LNCAP (cell line): ENCODE data around the gene C16orf90.

Source experiments
- TF ChIP-seq, protein P1 (sequence below): fragments of 450-650 bp; IDR thresholded peaks from 2 replicates; pipeline ENCODE4 v1.5.1; 2017; ENCODE audit warnings: mild to moderate bottlenecking

Gene C16orf90

DNA sequence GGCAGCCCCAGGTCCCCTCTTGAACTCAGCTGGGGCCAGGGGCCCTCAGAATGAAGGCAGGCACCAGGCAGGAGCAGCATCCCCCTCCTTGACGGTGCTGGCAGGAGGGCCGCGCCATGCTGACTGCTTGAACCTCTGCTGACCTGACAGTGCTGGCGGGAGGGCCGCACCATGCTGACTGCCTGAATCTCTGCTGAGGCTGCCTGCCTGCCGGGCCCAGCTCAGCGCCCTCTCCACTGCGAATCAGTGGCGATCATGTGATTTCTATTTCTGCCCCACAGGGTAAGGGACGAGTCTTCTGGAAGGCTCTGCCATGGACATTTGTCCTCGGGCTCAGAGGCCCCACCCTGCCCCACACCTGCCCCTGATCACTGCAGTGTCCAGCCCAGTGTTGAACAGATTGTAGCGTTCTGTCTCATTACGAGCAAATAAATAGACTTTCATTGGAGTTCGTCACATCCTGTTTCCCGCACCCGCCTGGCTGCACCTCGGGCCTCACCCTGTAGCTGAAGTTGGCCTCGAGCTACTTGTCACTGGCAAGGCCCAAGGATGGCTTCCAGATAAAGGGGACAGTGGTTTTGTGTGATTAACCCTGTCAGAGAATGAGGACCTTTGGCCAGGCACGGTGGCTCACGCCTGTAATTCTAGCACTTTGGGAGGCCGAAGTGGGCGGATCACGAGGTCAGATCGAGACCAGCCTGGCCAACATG is 8.6 kb downstream of the C16orf90 start:
- TF ChIP-seq, protein P1, sequence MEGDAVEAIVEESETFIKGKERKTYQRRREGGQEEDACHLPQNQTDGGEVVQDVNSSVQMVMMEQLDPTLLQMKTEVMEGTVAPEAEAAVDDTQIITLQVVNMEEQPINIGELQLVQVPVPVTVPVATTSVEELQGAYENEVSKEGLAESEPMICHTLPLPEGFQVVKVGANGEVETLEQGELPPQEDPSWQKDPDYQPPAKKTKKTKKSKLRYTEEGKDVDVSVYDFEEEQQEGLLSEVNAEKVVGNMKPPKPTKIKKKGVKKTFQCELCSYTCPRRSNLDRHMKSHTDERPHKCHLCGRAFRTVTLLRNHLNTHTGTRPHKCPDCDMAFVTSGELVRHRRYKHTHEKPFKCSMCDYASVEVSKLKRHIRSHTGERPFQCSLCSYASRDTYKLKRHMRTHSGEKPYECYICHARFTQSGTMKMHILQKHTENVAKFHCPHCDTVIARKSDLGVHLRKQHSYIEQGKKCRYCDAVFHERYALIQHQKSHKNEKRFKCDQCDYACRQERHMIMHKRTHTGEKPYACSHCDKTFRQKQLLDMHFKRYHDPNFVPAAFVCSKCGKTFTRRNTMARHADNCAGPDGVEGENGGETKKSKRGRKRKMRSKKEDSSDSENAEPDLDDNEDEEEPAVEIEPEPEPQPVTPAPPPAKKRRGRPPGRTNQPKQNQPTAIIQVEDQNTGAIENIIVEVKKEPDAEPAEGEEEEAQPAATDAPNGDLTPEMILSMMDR = no peak

DNA sequence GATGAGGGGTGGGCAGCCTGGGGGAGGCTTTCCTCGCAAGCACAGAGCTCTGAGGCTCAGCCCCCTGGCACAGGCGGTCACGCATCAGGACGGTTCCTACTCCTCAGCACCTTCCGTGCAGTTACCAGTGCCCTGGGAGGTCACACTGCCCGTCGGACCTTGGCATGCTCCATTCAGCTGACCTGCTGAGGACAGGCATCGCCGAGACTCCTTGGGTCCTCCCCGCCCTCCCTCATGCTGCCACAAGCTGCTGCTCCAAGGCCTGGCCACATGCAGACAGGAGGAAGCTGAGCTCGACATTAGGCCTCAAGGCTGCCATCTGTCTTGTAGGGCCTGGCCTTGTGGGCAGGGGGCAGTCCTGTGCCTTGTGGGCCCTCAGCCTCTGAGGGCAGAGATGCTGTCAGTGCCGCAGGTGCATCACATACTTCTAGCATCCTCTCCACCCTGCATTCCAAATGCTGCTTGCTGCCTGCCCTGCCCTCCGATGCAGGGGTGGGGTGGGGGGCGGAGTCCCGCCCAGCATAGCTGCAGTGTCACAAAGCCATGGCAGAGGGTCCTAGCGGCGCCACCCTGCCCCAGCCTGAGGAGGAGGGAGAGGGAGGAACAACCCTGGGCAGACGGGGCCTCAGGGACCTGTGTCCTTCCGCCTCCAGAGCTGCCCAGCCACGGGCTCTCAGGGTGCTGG is 9.3 kb downstream of the C16orf90 start:
- TF ChIP-seq, protein P1 = no peak

DNA sequence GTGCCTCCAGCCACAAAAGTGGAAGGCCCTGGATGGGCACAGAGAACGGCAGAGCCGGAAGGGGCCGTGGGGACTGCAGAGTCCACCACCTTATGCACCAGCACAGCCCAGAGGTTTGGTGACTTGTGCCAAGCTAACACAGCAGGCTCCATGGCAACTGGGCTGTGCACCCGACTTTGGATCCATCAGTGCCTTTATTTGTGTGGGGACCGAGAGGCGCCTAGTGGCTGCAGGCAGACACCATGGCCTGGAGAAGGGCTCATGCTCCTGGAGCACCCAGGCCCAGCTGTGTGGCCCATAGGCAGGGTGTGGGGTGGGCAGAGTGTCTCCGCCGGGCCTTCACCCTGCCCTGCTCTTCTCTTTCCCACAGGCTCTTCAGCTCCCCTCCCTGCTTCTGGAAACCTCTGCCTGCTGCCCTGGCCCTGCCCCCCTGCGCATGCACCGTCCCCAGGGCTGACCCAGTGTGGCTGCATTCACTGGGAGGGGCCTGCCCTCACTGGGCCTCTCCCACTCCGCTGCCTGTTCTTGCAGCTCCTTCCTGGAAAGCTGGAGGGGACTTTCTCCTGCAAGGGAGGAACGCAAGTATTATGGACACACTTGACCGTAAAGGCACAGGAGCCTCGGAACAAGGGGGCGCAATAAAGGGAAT is 10.1 kb downstream of the C16orf90 start:
- TF ChIP-seq, protein P1 = no peak

DNA sequence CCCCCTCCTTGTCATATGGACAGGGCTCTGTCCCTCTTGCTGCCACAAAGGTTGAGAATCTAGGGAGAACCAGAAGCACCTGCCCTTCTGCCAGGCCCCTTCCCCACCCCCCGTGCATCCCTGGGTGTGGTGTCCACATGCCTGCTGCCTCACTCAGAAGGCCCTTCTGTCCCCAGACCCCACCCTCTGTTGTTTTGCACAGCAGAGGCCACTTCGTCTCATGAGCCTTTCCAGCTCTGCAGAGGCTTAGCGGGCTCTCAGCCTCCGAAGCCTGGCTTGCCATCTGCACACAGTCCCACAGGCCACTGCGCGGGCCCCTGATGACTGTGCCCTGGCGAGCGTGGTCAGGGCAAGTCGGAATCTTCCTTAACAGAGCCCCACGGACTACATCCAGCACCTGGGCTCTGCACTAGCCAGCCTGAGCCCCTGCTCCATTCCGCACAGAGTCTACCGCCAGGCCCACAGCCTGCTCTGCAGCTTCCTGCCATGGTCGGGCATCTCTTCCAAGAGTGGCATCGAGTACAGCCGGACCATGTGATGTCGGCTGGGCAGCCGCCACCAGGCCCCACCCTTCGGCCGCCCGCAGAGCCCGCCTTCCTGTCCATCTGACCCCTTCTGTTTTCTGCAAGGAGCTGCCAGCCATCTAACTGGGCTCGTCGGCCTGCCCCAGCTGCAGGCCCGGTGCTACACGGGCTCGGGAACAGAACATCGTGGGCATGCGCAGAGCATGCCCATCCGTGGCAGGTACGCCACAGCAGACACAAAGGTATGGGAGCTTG is 10.8 kb downstream of the C16orf90 start:
- TF ChIP-seq, protein P1 = no peak

DNA sequence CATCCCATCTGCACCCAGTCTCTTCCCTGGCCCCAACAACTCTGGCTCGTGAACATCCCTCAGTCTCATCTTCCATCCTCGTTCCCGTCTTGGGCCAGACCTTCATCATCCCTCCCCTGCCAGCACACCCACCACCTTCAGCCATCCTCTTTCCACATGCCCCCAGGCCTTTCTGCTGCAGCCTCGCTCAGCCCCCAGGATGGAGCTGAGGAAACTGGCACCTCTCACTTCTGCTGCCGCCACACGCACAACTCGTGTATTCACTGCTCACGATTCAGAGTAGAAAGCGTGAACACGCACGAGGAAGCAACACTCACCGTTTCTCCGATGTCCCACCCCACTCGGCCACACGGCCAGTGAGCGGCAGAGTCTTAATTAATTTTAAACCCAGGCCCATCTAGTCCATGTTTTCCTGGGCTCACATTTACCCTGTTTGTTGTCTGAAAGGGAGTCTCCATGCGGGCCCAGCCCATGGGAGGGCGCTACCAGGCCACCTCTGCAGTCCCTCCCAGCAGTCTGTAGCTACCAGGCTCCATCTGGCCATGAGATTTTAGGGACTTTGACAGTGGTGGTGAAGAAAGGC is 12.5 kb downstream of the C16orf90 start:
- TF ChIP-seq, protein P1 = no peak

DNA sequence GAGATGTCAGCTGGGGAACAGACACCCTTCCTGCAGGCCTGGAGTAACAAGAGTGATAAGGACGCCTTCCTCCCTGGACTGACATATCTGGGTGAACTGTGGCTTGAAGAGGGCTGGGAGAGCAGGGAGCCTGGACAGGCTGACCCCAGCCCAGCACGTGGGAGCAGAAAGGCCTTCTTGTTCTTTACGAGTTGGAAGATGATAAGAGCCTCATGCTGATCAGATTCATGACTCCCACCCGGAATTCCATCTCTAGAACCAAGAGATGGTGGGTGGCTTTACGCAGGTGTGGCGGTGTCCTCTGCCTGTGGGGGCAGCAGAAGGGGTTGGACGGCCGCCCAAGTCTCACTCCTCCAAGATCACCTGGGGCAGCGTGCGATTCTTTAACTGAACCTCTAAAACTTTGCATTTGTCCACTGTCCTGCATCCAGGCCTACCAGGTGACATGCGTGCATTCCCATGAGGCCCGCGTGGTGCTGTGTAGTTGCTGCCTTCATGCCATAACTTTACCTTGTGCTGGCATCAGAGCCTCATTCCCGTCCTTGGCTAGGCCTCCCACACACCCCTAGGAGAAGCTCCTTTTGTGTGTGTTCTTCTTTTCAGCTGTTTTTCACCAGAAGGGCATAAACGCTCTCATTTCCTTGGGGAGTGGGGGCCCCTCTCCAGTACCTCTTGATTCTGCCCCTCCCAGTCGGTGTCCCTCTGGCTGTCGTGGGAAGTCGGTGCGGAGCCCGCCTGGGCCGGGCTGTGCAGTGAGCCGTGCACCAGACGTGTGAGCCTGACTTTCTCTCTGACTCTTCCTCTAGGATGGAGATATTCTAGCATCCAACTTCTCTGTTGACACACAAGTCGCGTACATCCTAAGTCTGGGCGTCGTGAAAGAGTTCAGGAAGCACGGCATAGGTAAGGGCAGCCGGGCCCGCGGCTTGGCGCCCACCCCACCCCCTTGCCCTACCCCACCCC is 13.3 kb downstream of the C16orf90 start:
- TF ChIP-seq, protein P1 = no peak
